Chondrocyte (in vitro differentiated cells): ENCODE data around the gene CREB5. TPM values are rescaled to one million over a fixed set of nuclear protein-coding genes. Genes with fewer than 3 reads are reported as not detected.

Experiments used
- DNase-seq: peaks from one replicate; pipeline ENCODE4 v3.0.0; 2021; ENCODE audit warnings: mixed read lengths, low spot score
- H3K27ac Mint-ChIP-seq: one replicate; pipeline ENCODE4 v1.8.0; 2021; ENCODE audit warnings: mild to moderate bottlenecking, moderate library complexity, mixed read lengths; ENCODE audit not compliant: unreplicated experiment
- H3K27me3 Mint-ChIP-seq: 2 replicates; pipeline ENCODE4 v1.8.0; 2021; ENCODE audit warnings: low read depth, mixed read lengths
- H3K36me3 Mint-ChIP-seq: 2 replicates; pipeline ENCODE4 v1.8.0; 2021; ENCODE audit warnings: low read depth, mixed read lengths
- H3K4me1 Mint-ChIP-seq: 2 replicates; pipeline ENCODE4 v1.8.0; 2021; ENCODE audit warnings: low read depth, mild to moderate bottlenecking, mixed read lengths
- H3K4me3 Mint-ChIP-seq: one replicate; pipeline ENCODE4 v1.8.0; 2021; ENCODE audit warnings: mild to moderate bottlenecking, moderate library complexity, mixed read lengths; ENCODE audit not compliant: unreplicated experiment
- H3K9me3 Mint-ChIP-seq: 2 replicates; pipeline ENCODE4 v1.8.0; 2021; ENCODE audit warnings: low read depth, mixed read lengths
- total RNA-seq: library from RNA; stranded (reverse); gene quantifications from 3 replicates; pipeline ENCODE4 v1.2.1, GENCODE V29; 2021
- TF ChIP-seq, protein P1 (sequence below): fragments of 200-600 bp; sonication (generic); IDR thresholded peaks from 2 replicates; pipeline ENCODE4 v1.5.0; 2021; ENCODE audit warnings: antibody characterized with exemption, mild to moderate bottlenecking, moderate library complexity

The CREB5 gene
- total RNA-seq, 1 donor from 2014 or later, result 8.2 TPM

DNA sequence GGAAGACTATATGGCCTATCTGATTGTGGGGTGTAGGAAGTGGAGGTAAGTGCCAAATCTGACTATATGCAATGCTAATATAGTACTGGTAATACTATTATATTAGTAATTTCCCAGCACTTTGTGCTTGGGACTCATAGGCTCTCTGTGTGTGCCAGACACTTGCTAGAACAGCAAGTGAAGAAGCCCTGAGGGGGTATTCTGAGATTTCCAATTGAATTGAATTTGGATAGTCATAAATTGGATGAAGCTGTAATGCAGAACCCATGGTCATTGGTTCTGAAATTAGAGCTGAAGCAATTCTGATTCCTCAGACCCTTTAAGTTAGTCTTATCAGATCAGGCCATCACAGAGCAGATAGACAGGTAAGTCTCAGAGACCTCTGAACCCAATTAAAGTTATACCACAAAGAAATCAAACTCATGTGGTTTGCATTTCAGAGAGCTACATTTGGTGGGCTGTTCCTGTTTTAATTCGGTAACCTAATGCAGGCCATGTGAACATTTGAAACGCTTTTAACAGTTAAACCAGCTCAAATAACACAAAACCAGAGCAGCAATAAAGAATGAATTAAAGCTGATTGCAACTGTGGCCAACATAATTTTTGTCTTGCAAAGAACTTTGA is 179.5 kb downstream of the CREB5 start:
- no peak for DNase-seq
- no peak overlapping the region for H3K27ac Mint-ChIP-seq
- no peaks in the 10 kb centered on the region for H3K9me3 Mint-ChIP-seq

GRCh38 chr7:28592861-28593260 is 180.5 kb downstream of the CREB5 start:
- Mint-ChIP-seq H3K27ac (no peak overlapping the region), H3K4me1 (peaks cover 12% of the 10 kb centered on the region), H3K9me3 (no peaks in the 10 kb centered on the region), H3K27me3 (no peaks in the 10 kb centered on the region), H3K4me3 (no peak overlapping the region), H3K36me3 (no peaks in the 10 kb centered on the region)
- TF ChIP-seq, protein P1, sequence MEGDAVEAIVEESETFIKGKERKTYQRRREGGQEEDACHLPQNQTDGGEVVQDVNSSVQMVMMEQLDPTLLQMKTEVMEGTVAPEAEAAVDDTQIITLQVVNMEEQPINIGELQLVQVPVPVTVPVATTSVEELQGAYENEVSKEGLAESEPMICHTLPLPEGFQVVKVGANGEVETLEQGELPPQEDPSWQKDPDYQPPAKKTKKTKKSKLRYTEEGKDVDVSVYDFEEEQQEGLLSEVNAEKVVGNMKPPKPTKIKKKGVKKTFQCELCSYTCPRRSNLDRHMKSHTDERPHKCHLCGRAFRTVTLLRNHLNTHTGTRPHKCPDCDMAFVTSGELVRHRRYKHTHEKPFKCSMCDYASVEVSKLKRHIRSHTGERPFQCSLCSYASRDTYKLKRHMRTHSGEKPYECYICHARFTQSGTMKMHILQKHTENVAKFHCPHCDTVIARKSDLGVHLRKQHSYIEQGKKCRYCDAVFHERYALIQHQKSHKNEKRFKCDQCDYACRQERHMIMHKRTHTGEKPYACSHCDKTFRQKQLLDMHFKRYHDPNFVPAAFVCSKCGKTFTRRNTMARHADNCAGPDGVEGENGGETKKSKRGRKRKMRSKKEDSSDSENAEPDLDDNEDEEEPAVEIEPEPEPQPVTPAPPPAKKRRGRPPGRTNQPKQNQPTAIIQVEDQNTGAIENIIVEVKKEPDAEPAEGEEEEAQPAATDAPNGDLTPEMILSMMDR, result no peak
- no peak for DNase-seq

More for the DNA sequence above, 179.5 kb downstream of the CREB5 start:
- Mint-ChIP-seq H3K4me3 (no peak overlapping the region), H3K27me3 (no peaks in the 10 kb centered on the region), H3K36me3 (no peaks in the 10 kb centered on the region), H3K4me1 (peaks cover 22% of the 10 kb centered on the region)
- TF ChIP-seq, protein P1, result no peak

DNA sequence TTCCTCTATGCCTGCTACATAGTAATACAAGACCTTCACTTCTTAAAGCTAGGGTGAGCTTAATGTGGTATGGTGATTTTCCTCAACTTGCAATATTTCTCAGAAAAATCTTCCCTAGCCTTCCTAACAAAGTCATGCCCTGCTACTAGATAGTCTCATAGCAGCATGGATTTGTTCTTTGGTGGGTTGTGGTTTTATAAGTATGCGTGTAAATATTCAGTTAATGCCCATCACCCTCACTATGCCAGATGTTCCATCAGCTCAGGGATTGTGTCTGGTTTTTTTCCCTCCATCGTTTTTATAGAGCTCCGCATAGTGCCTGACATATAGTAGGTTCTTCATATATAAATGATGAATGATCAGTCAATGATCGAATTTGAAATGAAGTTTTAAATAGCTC is 182.8 kb downstream of the CREB5 start:
- peaks cover under 1% of the 10 kb centered on the region for H3K36me3 Mint-ChIP-seq
- H3K27ac Mint-ChIP-seq, result no peak overlapping the region
- no peak for DNase-seq
- H3K9me3 Mint-ChIP-seq, result no peaks in the 10 kb centered on the region
- peaks cover 11% of the 10 kb centered on the region for H3K4me1 Mint-ChIP-seq
- TF ChIP-seq, protein P1, result no peak
- H3K27me3 Mint-ChIP-seq, result peaks cover 1% of the 10 kb centered on the region
- H3K4me3 Mint-ChIP-seq, result no peak overlapping the region

- no peak overlapping the region for H3K4me3 Mint-ChIP-seq
- peak overlapping the region; percentile 41 for H3K27ac Mint-ChIP-seq
- H3K36me3 Mint-ChIP-seq, result peaks cover 2% of the 10 kb centered on the region
- no peaks in the 10 kb centered on the region for H3K9me3 Mint-ChIP-seq
- peaks cover 4% of the 10 kb centered on the region for H3K27me3 Mint-ChIP-seq
- TF ChIP-seq, protein P1, result no peak
- peaks cover 11% of the 10 kb centered on the region for H3K4me1 Mint-ChIP-seq
- DNase-seq, result no peak
Measured at GRCh38 chr7:28595801-28596200, 183.5 kb downstream of the CREB5 start.

GRCh38 chr7:28596245-28596935 is 184.1 kb downstream of the CREB5 start:
- DNase-seq, result no peak
- peaks cover 2% of the 10 kb centered on the region for H3K36me3 Mint-ChIP-seq

More at GRCh38 chr7:28596245-28596935, 184.1 kb downstream of the CREB5 start:
- Mint-ChIP-seq H3K4me3 (no peak overlapping the region), H3K9me3 (no peaks in the 10 kb centered on the region), H3K27me3 (peaks cover 4% of the 10 kb centered on the region), H3K4me1 (peaks cover 11% of the 10 kb centered on the region), H3K27ac (peak overlapping the region; percentile 41)
- TF ChIP-seq, protein P1, result no peak
